Activated CD8-positive, alpha-beta memory T cell treated with anti-CD3 and anti-CD28 coated beads for 1 hour (primary cell): Measurements from ENCODE around the gene STOM.

Experiments used
- DNase-seq, 2 donors: peaks; one replicate each; pipeline ENCODE4 v3.0.0-alpha.2; 2020; ENCODE audit warnings: low read depth in 1 of 2; ENCODE audit errors: extremely low read depth in 1 of 2

STOM gene

DNA sequence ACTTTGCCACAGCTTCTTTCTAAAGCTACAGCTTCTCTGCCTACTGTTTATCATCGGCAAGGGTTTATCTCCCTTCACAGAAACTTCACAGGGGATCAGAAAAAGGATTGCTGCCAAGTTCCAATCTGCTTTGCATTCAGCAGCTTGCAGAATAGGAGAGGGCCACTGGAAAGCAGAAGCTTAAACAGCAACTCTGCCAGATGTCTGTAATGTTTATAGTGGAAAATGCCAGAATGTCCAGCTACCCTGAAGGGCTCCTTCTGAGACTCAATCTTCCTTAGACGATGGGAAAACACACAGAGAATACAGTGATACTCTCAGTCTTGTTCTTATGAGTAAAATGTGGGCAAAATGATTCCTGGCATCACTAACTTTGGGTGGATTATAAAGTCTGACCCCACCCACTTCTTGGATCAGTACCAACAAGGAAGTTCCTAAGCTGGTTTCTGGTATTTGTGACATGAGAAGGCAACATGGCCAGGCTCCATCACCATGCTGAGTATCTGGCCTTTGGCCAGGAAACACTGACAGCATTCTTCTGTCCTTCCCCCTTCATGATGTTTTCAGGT is 19.0 kb downstream of the STOM start:
- DNase-seq, result no peak

DNA sequence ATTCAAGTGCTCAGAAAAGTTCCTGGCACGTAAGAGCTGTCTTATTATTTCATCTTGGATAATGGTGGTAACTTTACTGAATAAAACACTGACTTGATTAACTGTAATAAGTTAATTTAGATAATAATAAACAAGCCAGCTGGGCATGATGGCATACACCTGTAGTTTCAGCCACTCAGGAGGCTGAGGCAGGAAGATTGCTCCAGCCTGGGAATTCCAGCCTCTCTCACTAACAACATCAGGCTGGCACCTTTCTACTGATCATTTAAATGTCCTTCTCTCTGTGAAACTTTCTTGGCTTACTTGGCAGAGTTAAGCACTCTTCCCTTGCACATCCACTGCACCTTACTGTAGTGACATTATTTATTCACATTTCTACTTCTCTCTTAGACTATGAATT is 20.0 kb downstream of the STOM start:
- no peak for DNase-seq

DNA sequence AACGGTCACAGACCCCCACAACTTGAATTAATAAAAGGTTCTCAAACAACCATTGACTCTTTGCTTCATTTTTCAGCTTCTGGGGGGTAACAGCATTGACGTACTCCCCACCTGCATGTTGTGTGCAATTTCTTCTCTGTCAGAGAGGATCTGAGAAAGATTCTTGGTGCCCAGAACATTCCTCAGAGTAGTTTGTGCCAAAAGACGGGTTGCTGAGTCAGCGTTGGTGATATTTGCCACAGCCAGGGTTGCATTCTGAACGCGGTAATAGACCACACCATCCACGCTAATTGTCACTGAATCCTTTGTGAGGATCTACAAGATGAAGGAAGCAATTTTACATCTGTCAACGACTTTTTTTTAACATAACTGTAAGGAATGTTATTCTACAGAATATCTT is 21.0 kb downstream of the STOM start:
- no peak for DNase-seq

DNA sequence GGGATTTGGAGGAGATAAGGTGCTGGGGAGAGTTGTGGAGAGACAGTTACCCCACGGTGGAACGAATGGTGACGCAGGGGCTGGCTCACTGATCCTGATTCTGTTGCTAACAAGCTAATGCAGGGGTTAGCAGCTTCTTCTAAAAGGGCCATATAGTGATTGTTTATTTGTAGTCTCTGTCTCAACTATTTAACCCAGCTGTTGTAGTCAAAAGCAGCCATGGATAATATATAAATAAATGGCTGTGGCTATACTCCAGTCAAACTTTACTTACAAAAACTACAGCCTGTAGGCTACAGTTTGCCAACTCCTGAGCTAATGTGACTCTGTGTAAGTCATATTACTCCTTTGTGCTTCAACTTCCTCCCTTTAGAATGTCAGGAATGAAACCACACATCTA is 21.8 kb downstream of the STOM start:
- no peak for DNase-seq

DNA sequence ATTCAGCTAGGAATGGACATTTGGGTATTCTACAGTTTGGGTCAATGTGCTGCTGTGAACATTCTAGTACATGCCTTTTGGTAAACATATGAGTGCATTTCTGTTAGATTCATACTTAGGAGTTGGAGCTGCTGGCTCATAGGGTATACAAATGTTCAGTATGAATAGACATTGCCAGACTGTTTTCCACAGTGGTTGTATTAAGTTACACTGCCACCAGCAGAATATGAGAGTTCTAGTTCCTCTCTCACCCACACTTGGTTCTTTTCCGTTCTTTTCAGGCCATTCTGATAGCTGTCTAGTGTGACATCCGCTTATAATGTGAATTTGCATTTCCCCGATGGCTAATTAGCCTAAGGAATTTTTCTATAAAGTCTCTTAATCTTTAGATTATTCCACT is 25.0 kb downstream of the STOM start:
- DNase-seq, result no peak

DNA sequence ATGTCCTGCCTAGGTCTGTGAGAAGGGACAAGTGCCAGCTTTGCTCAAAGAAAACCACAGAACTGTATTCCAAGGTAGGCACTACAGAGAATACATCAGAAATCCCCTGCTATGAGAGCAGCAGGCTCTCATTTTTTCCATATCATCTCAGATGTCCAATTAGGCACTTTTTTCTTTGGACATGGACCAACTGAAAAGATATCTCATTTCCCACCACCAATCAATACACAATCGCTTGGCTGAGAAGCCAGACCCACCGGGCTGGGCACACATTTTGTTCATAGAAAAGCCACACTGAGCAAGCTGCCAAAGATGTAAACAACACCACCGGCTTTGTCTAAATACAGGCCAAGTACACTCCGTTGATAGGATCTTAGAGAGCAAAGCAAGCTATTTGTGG is 25.9 kb downstream of the STOM start:
- no peak for DNase-seq

DNA sequence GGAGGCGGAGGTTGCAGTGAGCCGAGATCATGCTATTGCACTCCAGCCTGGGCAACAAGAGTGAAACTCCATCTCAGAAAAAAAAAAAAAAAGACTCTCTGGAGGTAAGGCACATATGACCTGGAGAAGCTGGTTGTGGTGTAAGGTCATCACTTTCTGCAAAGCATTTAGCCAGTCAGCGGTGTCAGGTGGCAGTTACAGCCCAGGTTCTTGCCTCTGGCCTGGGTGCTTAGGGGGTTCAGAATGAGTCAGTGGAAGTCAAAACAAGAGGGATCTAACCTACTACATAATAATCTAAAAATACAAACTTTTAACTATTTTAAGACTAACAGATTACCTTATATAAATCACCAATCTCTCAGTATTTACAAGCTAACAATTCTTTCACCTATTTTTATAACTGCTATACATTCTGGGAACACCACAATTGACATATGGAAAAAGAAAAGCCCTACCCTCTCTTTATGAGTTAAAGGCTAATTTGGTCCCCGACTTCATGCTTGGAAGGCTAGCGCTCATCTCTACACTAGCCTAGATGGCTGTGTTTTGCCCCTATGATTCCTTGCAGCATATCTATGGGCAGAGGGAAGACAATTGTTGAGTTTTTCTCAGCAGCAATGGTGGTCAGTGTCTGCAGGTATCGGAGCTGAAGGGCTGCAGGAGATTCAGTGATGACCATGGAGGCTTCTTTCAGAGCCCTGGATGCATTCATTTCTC is 29.2 kb downstream of the STOM start:
- DNase-seq, result no peak

DNA sequence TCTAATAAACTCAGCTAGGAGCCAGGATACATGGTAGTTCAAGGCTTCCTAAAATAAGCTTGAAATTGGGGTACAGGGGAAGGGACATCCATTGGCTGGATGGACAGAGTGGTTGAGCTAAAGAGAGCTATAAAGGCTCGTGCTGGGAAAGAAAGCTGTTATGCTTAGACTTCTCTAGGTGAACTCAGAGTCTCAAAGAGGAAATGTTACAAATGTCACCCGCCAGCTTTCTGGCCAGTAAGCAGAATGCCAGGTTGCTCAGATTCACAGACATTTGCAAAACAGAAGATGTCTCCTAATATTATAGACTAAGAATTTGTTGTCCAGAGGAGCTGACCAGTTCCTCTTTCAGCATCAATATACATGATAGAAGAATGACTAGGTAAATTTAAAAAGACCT is 30.6 kb downstream of the STOM start:
- no peak for DNase-seq

DNA sequence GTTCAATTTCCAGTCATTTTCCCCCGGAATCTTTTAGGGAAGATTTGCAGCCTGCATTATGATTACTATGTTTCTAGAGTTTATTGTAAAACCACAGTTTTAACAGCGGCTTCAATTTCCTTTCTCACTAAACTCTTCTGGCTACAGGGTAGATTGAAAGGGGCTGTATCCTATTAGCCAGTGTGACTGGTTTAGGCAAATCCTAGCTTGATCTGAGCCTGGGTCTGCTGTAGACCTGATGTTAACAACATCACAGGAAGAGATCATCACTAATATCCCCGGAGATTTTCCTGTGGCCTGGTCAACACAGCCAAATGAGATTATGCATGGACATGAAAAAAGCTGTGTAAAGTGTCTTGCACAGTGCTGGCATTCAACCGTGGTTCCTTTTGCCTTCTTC is 33.4 kb downstream of the STOM start:
- no peak for DNase-seq

DNA sequence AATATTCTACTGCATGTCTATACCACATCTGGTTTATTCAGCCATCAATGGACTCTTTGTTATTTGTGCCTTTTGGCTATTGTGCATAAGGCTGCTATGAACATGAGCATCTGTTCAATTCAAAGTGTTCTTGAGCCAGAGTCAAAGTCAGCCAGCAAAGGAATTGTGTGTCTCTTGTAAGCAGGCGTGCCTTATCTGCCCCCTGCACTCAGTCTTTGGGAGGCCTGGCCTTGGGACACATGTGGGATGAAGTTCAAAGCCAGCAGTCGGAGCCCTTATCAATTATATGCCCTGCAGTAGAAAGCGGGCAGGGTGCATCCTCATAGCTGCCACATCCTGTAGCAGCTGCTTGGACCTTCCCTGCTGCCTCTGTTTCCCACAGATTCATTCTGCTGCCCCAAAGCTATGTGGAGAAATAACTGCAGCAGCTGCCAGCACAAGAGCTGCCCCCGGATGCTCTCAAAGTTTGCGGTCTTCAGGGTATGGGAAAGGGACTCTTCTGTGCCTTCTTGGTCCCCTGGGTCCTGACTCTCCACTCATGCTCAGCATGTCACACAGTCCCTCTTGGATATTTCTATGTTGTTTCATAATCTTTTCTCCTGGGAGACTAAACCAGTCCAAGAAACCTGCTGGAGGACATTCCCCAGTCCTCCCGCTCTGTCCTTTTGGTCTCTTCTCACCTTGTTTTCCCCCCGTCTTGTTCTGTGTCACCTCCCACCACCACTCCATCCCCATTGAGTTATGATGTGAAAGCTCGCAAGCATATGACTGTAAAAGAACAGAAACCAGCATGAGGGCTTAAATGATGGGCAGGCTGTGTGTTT is 35.9 kb downstream of the STOM start:
- DNase-seq, result no peak

DNA sequence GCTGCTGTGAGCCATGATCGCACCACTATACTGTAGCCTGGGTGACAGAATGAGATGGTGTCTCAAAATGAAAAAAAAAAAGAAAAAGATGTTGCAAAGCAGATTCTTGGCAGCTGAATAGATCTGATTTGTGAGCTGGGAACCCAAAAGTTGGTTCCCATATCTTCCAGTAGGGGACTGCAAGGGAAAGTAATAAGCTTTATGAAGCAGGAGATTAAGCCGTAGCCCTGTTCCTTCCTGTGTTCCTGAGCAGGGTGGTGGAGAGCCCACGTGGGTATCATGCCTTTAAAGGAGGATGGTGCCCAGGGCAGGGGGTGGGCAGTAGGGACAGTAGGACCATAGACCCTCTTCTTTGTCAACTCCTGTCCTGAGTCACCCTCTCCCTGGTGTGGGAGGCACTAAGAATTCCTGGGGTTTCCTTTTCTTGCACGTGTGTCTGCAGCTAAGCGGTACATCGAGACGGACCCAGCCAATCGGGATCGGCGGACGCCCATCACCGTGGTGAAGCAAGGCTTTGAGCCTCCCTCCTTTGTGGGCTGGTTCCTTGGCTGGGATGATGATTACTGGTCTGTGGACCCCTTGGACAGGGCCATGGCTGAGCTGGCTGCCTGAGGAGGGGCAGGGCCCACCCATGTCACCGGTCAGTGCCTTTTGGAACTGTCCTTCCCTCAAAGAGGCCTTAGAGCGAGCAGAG is 37.9 kb downstream of the STOM start:
- no peak for DNase-seq

DNA sequence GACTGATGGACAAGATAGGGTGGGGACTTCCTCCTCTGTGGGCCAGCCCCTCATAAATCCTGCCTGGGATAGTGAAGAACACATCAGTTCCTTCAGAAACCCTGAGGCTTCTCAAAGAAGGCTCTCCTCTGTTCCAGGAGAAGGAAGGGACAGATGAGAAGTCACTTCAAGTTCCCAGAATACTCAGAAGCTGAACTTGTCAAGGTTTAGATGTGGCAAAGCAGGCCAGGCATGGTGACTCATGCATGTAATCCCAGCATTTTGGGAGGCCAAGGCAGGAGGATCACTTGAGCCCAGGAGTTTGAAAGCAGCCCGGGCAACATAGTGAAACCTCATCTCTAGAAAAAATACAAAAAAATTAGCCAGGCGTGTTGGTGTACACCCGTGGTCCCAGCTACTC is 38.5 kb downstream of the STOM start:
- DNase-seq, result no peak

DNA sequence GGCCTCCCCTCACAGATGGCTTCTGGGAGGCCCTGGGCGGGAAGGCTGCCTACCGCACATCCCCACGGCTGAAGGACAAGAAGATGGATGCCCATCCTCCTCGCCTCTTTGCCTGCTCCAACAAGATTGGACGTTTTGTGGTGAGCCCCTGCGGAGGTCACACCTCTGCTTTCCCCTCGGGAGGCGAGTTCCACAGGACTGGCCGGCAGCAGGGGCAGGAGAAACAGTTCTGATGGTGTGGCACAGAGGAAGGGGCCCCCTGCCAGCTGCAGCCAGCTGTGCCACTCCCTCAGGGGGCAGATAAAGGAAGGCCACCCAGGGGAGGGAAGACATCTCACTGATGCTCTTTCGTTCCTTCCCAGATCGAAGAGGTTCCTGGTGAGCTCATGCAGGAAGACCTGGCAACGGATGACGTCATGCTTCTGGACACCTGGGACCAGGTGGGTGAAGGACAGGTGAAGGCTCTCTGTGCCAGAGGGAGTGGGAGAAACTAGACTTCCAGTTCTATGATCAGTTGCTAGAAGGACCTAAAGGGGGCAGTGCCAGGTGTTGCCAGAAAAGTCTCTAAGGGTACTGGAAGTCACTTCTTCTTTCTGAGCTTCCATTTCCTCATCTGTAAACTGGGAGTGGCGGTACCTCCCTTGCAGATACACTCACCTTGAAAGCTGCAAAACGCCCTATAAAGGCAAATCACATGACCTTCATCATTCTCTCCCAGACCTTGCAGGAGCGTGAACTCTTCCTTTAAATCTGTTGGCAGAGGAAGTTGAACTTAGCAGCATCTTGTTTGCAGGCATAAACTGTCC is 41.0 kb downstream of the STOM start:
- DNase-seq, result no peak

DNA sequence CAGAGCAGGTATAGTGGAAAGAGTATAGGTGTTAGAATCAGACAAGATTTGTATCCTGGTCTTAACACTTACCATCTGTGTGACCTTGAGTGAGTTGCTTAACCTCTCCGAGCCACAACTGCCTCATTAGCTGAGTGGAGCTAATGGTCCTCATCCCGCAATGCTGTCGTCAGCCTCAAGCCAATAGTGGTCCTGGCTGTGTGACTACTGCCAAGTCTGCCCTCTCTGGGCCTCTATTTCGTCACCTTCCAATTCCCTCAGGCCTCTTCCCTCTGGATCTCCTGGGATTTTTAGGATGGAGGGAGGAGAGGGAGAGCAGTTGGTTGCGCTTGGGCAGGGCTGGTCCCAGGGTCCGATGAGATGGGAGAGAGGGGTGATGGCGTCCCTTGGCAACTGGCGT is 41.6 kb downstream of the STOM start:
- DNase-seq, result no peak

DNA sequence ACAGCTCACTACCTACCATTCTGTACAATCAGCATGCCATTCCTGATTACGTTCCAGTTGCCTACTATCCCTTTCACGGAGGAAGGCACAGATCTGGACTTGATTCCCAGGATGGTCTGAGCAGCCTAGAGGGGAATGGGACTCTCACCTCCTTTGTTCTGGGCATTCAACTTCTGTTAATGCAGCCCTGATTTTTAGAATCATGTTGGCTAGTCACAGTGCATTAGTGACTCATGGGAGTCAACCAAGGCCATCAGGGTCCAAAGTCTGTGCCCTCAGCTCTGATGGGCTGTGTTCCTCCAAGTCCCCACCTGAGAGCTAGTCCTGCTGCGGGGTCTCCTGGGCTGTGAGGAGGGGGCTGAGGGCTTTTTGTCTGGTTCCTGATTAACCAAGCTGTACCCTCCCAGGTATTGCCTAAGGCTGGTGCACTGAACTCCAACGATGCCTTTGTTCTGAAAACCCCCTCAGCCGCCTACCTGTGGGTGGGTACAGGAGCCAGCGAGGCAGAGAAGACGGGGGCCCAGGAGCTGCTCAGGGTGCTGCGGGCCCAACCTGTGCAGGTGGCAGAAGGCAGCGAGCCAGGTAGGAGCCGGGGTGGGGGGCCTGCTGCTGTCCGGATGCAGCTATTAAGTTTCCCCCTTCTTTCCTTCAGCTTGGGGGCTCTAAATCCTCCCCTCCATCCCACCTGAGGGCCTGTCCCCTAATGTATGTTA is 43.0 kb downstream of the STOM start:
- DNase-seq, result no peak

DNA sequence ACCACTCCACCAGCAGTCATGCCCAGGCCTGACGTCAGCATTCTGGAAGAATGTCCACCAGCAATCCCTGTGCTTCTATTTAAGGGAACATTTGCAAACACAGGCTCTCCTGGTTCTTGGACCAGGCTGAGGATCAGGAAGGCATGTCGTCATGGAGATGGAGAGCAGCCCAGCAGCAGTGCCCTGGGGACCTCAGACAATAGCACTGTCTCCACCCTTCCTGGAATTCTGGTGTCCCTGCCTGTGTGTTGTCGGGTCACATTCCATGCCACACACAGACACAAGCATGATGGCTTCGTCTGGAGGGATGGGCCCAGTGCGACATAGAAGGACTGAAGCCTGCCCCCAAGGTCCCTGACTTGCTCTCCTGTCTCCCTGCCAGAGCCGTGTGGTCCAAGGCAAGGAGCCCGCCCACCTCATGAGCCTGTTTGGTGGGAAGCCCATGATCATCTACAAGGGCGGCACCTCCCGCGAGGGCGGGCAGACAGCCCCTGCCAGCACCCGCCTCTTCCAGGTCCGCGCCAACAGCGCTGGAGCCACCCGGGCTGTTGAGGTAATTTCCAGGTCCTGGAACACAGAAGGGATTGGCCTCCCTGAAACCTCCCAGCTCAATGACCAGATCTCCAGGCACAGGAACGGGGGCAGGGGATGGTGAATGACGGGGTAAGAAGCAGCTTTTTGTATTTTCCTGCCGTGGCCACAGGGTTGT is 43.8 kb downstream of the STOM start:
- no peak for DNase-seq

DNA sequence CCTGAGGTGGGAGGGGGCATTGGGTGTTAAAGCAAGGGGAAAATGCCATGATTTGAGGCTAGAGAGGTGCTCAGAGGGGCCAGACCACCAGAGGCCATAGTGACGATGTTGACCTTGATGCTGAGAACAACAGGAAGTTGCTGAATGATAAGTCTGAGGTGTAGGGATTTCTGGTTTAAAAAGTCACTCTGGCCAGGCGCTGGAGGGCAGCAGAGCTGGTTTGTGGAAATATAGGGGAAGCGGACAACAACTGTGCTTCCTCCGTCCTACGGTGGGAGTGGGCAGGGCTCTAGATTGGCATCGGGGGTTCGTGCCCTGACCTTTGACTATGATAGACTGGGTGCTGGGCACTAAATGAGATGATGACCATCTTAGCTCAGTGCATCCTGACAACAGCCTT is 44.7 kb downstream of the STOM start:
- DNase-seq, result no peak

DNA sequence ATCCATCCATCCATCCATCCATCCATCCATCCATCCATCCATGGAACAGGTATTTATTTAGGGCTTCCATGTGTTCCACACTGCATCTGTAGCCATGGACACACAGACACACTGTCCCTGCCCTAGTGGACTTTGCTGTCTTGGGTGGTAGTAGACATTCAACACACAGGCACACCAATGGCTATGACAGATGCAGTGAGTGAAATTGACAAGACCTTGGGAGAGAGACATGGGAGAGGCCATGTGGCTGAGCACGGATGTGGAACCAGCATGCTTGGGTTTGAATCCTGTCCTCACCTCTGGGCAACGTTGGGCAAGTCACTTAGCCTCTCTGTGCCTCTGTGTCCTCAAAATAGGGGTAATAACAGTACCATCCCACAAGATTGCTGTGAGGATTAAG is 45.3 kb downstream of the STOM start:
- no peak for DNase-seq

DNA sequence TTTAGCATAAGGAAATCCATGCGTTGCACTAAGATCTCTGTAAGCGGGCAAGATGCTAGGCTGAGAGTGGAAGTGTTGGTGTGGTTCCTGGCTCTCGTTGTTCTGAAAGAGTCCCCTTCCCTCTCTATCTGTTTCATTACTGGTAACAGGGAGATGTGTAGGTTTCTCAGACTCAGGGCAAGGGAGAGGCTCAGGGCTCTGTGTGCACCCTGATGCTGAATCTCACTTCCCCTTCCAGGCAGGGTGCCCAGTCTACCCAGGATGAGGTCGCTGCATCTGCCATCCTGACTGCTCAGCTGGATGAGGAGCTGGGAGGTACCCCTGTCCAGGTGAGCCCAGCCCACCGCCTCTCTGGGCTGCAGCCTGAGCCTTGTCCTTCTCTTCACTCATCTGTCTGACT is 45.7 kb downstream of the STOM start:
- DNase-seq, result no peak
